GM18867 (cell line): ENCODE measurements around the gene ZNF337.
"Not testable (repeated sequence)": the region's sequence is repeated elsewhere in the genome, so short reads cannot be mapped to it uniquely, and the experiment has no call there.

Experiments
- ATAC-seq: cut with Tn5 transposase; IDR thresholded peaks from one replicate; pipeline ENCODE4 v1.9.1; 2021; ENCODE audit warnings: mild to moderate bottlenecking, moderate library complexity; ENCODE audit not compliant: unreplicated experiment

ZNF337 gene

DNA sequence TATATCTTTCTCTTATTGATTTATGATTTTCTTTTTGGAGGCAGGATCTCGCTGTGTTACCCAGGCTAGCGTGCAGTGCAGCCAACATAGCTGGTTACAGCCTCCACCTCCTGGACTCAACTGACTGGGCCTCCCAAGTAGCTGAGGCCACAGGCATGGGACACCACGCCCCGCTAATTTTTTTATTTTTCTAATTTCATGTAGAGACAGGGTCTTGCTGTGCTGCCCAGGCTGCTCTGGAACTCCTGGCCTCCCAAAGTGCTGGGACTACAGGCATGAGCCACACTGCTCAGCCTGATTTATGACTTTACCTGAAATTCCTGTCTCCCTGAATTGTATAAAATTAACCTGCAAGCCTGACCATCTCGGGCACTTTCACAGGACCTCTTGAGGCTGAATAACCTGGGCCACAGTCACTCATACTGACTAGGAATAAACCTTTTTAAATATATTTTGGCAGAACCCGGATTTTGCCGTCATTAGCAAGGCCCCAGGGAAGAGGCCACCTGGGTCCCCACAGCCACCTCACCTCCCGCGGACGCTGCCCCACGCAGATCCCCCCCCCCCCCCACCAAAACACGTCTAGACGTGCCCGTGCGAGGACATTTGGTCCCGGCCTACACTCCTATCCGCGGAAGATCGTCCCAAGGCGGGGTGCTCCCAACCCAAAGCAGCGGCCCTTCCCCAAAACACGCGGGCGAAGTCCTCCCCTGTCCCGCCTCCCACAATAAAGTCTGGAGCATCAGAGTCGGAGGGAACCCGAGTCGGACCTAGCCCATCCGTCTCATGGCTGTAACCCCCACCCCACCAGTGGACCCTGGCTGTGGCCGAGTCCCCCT lies 902 bp downstream of the ZNF337 start:
- ATAC-seq: no peak

DNA sequence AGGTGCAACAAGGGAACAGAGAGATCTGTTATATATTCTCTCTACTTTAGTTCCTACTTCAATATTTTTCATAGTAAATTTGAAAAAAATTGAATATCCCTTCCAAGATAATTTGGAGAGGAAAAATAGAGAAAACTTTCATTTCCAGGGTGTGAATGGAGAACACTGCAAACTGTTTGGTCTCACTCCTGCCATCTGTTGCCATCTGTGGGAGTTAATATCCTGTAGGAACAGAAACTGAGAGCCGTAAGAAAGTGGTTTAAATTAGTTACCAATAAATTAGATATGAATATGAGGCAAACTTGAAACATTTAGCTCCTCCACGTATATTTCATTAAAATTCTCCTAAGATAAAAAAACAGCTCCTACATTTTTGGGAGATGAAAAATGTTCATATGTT lies 4.2 kb downstream of the ZNF337 start:
- no peak for ATAC-seq

DNA sequence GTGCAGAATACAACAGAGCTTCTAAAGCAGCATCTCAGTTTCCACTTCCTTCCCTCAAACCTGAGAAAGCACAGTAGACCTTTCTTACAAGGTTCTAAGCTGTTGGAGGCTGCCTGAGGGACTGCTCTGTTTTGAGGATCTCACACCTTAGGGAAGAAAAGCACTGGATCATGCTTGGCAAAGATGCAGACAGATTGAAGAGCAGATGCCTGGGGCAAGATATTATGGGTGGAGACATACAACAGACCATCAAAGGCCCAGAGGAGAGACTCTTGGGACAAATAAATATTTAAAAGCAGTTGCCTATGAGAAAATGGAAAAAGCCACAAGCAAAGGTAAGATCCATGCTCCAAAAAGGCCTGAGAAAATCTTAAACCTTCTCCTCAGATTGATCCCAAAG lies 6.2 kb downstream of the ZNF337 start:
- ATAC-seq: no peak

DNA sequence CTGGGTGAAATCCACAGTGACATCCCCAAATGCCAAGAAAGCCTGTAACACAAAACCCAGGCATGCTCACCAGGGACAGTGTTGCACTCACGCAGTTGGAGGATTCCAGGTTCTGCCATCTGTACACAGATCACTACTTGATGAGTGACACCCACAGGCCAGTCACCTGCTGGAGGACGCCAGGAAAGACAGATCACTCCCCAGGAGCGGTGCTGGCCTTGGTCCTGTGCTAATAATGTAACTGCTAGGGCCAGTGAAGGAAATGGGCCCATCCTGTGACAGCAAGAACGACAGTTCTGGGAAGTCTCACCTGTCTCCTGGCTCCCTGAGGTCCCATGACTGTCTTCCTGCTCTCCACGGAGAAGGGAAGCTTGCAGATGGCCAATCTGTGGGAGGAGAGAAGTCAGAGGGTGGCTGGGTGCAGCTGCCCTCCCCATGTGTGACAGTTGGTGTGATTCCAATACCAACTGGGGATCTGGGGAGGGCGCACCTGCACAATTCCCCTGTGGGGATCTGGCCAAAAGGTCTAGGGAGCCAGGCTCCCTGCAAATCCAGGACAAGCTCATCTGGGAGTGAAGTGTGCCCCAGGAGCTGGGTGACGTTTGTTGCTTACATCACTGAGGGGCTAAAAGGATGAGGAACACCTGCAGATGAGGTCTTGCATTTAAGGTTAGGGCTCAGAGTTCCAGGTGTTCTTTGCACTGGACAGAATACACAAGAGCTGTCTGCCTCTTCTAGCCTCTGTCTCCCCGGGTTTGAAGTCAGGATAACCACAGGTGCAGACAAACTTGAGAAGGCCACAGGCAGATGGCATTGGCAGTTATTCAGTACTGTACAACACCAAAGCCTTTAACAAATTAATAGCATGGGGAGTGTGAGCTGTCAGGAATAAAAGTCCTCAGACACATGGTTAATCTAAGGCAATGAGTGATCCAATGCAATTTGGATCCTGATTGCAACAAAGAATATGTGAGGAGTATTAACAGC lies 10.3 kb downstream of the ZNF337 start:
- ATAC-seq: peak; percentile 24

DNA sequence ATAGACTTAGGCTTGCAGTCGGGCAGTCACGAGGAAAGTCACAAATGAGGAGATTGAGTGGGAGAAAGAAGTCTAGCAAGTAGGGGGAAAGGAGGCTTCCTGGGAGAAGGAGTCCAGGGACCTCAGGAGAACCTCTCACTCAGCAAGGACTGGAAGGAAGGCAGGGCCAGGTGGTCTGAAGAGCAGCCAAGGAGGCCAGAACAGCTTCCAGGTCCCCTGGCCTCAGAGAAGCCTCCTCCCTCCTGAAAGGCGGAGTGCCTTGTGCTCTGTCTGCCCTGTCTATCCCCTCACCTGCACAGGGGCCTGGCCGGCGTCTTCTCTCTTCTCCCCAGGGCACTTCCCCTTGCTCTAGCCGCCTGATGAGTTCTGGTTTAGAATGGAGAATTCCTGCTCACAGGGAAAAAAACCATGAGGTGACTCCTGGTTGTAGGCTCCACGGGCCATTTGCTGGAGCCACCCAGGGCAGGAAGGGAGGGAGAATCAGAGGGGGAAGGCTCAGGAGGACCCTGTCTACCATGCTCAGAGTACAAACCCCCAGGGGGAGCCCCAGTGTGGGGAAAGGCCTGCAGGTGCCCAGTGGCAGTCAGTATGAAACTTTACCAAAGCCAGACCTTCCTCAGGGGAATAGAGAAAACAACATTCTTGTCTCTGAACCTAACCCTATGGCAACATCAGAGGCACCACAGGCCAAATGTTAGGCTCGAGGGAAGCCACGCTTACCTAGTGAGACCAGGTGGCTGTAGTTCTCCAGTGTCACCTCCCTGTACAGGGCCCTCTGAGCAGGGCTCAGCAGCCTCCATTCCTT lies 11.2 kb downstream of the ZNF337 start:
- peak; percentile 72 for ATAC-seq

DNA sequence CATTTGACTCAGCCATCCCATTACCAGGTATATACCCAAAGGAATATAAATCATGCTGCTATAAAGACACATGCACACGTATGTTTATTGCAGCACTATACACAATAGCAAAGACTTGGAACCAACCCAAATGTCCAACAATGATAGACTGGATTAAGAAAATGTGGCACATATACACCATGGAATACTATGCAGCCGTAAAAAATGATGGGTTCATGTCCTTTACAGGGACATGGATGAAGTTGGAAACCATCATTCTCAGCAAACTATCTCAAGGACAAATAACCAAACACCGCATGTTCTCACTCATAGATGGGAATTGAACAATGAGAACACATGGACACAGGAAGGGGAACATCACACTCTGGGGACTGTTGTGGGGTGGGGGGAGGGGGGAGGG lies 12.8 kb downstream of the ZNF337 start:
- ATAC-seq: not testable (repeated sequence)

DNA sequence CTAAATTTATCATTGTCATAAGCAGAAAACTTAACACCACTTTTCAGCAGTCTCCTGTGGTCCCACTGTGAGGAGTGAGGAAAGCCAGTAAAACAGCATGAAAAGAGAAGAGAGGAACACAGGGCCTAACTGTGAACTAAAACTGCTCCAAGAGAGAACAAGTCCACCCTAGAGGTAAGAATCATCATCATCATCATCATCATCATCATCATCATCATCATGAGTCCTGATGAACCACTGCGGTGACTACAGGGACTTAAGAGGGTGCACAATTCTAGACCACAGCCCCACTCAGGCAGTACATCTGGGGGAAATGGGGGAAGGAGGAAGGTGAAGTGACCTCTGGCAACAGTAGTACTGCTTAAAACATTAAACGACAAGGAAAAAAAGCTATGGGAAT lies 13.6 kb downstream of the ZNF337 start:
- ATAC-seq: no peak

DNA sequence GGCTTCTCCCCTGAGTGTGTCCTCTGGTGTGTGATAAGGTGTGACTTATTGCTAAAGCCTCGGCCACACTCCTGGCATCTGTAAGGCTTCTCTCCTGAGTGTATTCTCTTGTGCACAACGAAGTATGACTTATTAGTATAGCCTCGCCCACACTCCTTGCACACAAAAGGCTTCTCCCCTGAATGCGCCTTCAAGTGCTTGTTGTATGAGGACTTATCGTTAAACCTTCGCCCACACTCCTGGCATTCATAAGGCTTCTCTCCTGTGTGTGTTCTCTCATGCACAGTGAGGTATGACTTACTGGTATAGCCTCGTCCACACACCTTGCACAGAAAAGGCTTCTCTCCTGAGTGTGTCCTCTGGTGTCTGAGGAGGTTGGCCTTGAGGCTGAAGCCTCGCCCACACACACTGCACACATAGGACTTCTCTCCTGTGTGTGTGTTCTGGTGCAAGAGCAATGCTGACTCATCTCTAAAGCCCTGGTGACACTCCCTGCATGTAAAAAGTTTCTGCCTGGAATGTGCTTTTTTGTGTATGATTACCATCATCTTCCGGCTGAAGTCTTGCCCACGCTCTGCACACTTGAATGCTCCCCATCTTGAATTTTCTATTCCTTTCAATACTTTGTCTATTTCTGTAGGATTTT lies 20.4 kb downstream of the ZNF337 start:
- no peak for ATAC-seq

DNA sequence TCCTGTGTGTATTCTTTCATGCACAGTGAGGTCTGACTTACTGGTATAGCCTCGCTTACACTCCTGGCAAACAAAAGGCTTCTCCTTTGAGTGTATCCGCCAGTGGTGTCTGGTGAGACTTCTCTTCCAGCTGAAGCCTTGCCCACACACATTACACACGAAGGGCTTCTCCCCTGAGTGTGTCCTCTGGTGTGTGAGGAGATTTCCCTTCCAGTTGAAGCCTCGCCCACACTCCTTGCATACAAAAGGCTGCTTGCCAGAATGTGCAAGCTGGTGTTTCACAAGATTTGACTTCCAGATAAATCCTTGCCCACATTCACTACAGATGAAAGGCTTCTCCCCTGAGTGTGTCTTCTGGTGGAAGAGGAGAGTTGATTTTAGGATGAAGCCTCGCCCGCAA lies 21.5 kb downstream of the ZNF337 start:
- ATAC-seq: no peak

DNA sequence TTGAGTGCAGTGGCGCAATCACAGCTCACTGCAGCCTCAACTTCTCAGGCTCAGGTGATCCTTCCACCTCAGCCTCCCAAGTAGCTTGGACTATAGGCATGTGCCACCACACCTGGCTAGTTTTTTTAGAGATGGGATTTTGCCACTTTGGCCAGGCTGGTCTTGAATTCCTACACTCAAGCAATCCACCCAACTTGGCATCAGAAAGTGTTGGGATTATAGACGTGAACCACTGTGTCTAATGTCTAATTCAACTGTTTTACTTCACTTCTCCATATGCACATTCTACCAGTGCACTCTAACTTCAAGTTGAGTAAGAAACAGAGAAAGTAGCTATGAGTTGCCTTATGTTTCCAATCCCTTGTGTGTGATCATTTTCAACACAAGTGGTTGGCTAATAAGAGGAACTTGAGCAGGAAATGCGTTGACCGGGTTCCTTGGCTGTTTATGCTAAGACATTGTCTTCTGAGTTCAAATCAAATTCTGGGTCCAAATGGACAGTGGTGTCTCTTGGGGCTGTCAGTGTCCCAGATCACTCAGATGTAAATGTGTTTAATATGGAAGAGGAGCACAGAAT lies 23.9 kb downstream of the ZNF337 start:
- no peak for ATAC-seq

DNA sequence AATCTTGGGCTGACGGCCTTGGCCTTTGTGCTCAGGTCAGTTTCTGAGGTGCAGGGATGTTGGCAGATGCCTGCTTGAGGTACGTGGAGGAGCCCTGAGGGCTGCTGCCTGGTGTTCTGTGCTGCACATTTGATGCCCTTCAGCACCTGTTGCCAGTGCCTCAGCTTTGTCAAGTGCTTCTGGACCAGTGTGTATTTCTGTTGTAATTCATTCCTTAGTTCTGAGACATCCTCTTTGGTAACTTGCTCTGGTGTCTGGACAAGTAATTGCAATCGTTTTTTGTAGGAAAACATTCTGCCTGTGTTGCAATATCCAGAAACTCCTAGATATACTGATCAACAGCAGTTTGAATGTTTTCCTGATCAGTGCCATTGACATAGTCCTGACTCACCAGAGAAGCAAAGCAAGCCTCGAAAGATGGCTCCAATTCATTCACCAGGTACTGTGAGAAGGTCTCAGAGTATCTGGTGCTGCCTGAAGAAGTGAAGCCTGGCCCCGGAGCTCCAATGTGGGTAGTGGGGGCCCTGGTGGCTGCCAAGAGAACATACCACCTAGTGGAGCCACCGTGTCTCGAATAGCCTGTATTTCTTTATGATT lies 26.7 kb downstream of the ZNF337 start:
- no peak for ATAC-seq

DNA sequence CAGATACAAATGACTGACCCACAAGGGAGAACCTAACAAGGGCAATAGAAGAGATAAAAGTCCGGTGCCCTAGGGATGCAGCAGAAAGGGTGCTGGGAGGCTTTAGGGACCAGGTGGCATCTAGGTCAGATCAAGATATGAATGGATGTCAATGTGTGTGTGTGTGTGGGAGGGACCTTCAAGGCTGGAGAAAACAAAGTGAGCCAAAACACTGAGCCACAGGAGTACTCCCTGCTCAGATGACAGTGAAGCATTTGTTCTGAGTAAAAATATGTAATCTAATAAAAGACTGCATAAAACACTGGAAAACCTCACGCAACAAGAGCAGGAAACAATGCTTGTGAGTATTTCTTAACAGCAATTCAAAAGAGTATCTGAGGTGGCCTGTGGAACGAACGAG lies 28.2 kb downstream of the ZNF337 start:
- ATAC-seq: no peak

DNA sequence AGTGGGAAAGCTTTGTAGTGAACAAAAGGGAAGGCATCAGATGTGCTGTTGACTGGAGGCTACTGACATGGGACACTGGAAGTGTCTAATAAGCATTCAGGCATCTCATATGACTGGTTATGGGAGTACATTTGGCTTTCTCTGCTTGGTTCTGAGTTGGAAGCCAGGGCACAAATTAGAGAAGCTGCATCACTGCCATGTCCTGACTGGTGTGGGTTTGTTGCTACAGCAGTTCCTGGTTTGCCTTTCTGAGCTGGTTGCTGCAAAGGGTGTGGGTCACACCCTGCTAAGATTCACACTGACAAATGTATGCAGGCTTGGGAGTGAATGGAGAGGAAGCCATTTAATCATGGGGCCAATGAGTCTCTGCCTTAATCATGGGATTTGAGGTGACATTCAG lies 36.7 kb downstream of the ZNF337 start:
- no peak for ATAC-seq

DNA sequence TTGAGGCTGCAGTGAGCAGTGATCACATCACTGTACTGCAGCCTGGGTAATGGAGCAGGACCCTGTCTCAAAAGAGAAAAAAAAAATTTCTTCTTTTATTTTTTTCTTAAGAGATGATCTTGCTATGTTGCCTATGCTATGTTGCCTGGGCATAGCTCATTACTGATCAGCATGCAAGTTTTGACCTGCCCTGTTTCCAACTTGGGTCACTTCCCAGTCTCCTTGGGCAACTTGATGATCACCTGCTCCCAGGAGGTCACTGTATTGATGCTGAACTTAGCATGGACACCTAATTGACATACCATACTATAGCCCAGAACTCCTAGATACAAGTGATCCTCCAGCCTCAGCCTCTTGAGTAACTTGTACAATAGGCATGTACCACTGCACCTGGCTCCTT lies 42.2 kb downstream of the ZNF337 start:
- no peak for ATAC-seq

DNA sequence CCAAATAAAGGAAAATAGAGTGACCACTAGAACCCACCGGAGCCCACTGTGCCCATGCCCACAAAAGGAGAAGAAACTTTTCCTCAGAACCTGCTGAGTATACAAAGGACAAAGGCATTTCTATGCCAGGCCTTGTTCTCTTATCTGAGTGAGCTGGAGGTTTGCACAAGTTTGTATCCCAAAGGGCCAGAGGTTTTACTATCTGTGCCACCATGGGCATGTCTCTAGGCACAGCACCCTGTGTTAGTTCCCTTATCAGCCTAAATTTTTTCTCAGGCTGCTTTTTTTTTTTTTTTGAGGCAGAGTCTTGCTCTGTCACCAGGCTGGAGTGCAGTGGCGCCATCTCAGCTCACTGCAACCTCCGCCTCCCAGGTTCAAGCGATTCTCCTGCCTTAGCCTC lies 43.8 kb downstream of the ZNF337 start:
- ATAC-seq: not testable (repeated sequence)

DNA sequence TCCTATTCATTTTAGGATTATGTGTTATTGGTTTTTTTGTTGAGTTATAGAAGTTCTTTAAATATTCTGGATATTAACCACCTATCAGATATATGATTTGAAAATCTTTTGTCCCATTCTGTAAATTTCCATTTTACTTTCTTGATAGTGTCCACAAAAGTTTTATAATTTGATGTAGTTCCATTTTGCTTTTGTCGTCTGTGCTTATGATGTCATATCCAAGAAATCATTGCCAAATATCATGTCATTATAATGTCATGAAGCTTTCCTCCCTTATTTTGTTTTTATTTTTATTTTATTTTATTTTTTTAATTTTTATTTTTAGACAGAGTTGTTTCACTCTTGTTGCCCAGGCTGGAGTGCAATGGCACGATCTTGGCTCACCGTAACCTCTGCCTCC lies 51.8 kb downstream of the ZNF337 start:
- ATAC-seq: no peak

DNA sequence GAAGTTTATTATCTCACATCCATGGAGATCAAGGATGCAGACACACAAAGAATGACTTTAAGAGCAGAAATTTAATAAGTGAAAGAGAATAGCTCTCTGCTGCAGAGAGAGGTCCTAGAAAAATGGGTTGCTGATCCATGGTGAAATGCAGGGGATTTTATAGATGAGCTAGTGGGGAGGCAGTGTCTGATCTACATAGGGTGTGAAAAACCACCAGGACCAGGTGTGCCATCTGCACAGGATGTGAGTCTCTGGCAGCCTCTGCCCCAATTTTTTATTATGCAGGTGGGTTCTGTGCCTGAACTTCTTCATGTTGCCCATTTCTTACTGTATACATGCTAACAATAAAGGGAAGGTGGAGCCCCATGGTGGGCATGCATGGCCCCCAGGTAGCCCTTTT lies 52.9 kb downstream of the ZNF337 start:
- ATAC-seq: peak; percentile 46

DNA sequence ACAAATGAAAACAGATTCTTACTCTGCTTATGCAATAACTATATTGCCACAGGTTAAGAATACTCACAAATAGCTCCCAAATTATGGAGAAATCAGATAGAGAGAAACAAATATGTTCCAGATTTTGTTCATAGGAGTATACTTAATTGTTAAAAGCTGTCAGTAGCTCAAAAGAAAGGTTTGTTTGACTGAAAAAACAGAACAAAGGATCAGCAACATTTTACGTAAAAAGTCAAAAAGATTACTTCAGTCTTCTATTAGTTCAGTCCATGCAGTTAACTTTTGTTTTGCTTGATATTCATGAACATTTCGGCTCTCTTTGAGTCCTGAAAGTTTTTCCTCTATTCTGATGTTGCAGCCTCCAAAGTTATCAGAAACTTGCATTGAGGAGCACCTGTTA lies 59.4 kb downstream of the ZNF337 start:
- no peak for ATAC-seq

DNA sequence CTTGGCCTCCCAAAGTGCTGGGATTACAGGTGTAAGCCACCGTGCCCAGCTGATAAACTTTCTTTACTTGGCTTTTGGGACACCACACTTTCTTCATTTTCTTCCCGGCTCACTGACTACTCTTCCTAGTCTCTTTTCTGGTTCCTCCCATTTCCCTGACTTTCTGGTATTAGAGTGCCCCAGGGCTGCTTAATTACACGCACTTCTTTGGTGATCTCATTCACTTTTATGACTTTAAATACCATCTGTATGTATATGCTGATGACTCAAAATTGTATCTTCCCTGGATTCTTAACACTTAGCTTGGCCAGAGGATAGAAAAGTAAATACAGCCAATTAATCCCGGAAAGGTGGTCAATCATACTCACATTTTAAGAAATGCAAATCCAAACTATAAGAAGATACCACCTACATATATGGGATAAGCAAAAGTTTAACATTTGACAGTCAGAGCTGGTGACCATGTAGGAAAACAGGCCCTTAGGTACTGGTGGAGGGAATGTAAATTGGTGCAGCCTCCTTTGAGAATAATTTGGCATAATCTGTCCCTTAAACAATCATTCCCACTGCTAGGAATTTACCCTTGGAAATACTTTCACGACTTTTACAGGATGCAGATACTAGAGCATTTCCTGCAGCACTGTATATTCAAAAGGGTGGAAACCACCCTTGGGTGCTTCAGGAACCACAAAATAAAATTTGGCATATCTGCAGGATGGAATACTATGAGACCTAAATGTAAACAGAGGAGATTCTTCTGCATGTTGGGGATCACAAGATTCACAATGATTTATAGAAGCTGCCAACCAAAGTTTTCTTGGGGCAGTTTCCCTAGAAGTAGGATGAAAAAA lies 63.5 kb downstream of the ZNF337 start:
- no peak for ATAC-seq
